GM19372 (cell line): ENCODE data around the gene IQCF6.
"Not testable (repeated sequence)": the region's sequence is repeated elsewhere in the genome, so short reads cannot be mapped to it uniquely, and the experiment has no call there.

Experiments
- ATAC-seq: cut with Tn5 transposase; IDR thresholded peaks from one replicate; pipeline ENCODE4 v1.9.1; 2021; ENCODE audit warnings: mild to moderate bottlenecking, low read depth, moderate library complexity; ENCODE audit not compliant: unreplicated experiment

Gene IQCF6

DNA sequence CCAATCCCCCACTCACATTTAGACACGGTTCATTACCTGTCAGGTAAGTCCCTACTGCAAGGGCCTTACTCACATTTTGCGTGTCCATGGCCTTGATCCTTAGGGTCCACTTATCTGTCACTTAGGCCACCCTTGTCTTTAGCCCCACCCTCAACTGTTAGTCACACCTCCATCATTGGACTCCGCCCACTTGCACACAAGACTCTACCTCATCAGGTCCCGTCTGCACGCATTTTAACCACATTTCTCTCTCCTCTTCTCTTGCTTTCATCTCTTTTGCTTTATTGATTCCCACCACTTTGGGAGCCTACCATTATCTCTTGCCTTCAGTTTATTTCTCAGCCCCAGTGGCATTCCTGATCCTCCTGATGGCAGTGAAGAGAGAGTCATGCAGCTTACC lies at the start of gene IQCF6:
Gene IQCF6 (minus strand): TSS at position 101 of the 400 bp plus-strand sequence. CDS start 13 bp downstream, at position 88.
- no peak for ATAC-seq

DNA sequence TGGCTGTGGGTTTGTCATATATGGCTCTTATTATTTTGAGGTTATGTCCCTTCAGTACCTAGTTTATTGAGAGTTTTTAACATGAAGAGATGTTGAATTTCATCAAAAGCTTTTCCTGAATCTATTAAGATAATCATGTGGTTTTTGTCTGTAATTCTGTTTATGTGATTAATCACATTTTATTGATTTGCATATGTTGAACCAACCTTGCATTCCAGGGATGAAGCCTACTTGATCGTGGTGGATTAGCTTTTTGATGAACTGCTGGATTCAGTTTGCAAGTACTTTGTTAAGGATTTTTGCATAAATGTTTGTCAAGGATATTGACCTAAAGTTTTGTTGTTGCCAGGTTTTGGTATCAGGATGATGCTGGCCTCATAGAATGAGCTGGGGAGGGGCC lies 49.3 kb upstream of the IQCF6 start:
- no peak for ATAC-seq

DNA sequence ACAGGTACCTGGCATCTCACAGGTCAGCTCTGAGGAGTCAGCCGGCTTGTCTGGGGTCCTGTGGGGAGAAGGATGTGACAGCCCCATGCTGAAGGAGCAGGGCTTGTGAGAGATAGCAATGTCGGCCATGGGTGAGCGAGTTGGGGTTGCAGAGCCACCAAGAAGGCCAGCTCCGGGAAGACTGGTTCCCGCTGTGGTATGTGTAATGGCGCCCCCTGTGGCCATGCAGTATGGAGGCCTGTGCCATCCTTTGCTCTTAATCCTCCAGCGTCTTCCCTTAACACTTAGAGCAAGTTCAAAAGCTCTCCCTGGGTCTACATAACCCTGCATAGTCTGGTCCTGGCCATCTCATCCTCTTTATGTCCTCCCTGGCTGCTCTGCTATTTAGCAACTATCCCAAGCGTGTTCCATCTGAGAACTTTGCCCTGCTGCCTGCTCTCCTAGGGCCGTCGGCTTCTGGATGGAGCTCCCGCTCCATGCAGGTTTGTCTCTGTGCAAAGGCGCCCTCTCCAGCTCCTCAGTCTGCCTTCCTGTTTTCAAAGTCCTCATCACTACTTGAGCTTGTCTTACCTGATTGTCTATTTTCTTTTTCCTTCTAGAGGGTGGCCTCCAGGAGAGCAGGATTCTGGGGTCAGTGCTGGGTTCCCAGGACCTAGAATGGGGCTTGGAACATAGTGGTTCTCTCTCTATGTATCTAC lies 40.8 kb upstream of the IQCF6 start:
- no peak for ATAC-seq

DNA sequence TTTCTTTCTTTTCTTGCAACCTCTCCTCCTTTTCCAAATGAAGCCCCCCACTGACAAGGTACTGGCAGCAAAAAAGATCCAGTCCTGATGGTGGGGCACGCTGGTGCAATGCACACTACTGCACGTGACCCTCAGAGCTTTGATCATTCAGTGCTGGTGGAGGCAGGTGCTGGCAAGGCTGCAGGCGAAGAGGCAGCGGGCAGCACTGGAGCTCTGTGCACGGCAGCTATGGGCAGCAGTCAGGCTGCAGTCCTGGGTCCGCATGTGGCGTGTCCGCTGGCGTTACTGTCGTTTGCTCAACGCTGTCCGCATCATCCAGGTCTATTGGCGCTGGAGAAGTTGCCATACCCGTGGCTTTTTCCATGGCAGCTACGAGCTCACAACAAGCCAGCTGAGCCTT lies 40.1 kb upstream of the IQCF6 start:
- ATAC-seq = no peak

DNA sequence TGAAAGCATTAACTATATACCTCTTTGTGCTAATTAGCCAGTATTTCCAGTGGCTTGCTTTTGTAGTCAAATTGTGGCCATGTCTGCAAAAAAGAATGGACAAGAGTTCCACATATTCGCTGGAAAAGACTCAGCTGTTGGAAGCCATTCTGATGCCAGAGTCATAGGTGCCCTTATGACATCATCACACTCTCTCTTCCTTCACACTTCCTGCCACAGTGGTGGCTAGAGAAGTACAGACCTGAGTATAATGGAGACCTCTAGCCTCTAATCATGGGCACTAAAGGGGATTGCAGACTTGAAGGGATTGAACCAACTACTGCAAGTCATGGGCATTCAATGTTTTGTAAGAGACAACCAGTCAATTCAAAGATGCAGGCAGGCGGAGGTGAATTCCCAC lies 38.3 kb upstream of the IQCF6 start:
- ATAC-seq = no peak

DNA sequence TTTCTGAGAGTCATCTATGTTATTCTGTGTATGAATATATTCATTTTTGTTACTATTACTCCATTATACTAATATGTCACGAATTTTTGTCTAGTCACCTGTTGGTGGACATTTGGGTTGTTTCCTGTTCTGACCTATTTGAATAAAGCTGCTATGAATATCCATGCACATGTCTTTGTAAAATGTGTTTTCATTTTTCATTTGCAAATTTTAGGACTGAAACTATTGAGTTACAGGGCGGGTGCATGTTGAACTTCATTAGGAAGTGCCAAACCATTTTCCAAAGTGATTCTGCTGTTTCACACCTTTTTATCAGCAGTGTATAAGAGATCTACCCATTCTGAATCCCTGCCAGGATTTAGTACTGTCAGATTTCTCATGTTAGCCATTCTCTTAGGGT lies 37.7 kb upstream of the IQCF6 start:
- no peak for ATAC-seq

DNA sequence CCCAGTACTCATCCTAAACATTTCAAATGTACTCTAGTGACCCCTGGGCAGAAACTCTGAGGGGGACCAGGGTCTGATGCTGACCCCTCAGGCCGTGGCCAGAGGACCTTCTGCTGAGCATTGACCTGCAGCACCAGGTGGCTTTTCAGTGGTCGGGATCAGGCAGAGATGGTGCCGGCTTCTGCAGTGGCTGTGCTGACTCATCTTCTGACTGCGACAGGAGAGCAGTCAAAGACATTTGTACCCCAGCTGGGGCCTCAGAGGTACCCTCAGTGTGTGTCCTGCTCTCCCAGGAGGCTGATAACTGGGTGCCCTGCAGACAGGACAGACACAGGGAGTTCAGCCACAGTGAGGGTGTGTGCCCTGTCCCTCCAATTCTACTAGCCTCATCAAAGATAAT lies 36.6 kb upstream of the IQCF6 start:
- no peak for ATAC-seq

DNA sequence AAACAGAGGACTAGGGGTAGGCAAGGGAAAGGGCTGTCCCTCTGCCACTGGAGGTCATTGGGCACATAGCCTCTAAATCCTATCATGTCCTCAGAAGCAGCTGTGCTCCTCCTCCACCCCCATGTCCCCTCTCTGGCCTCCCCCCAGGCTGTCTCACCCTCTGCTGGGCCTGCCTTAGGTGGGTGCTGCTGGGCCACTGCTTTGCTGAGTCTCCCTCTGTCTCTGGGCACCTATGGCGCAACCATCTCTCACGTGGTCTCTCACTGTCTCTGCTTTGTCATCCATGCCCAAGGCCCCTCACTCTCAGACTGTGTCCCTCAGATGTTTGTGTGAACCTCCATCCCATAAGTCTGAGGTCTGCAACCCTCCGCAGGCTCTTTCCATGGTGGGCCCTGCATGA lies 35.0 kb upstream of the IQCF6 start:
- no peak for ATAC-seq

DNA sequence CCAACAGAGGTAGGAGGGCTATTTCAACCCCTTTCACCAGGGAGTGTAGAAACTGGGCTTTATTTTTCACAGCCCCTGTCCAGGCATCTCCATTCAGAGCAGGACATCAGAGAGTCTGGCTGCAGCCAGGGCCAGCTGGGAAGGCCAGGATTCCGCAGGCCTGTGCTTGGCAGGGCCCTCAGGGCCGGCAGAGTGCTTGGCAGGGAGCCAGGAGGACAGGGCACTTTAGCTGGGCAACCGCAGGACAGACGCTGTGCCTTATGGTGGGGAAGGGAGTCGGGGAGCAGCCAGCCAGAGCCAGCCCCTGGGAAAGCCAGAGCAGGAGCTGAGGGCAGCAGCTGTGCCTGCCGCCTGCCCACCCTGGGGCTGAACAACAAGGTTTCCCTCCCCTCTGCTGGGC lies 34.5 kb upstream of the IQCF6 start:
- ATAC-seq = no peak

DNA sequence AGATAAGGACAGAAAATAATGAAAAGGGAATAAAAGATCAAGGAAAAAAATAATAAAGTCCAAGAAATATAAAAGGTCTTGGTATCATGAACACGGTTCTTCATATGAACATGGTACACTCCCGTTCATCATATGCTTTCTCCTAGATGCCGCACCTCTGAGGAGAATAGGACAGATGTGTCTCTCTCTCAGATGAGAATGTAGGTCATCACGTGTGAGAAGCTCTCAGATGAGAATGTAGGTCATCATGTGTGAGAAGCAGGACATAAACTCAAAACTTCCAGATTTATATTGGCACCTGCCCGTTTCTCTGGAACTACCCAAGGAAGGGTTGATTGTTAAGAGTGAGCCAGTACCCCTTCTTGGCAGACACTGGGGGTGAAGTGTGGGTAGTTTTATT lies 29.9 kb upstream of the IQCF6 start:
- ATAC-seq = no peak

DNA sequence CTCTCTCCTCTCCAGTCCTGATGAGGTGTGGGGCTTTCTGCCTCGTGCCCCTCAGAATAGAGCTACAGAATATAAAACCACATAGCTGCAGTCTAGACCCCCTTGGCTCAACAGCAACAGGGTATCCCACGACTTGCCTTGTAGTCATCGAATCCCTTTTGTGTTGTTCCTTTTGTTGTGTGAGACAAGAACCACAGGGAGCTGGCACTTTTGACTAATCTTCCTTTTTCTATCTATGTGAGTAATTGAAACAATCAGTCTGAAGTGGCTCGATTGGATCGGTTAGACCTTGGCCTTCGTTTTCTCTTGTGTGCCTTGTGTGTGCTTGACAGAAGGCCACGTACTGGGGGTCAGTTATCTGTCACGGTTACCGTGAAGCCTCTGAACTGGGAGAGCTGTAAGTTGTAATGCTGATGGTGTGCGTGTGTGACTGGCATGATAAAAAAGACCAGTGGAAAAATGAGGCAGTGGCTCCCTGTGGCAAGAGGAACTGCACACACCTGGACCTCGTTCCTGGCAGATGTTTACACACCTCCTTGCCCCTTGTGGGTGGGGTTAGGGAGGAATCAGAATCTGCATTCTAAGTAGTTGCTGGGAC lies 23.2 kb upstream of the IQCF6 start:
- ATAC-seq = no peak

DNA sequence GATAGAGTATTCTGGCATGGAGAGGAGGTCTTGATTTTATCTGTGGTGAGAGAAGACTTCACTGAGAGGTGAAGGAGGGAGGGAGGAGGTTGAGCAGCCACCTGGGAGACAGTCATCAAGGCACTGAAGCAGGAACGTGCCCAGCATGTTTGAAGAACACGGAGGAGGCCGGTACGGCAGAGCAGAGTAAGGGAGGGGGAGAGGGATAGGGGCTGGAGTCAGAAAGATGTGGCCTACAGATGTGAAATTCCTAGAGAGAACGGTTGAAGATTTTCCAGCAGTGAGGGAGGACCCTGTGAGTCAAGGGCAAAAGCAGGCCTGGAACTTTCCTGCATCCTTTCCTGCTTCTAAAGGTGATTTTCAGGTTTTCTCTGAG lies 21.7 kb upstream of the IQCF6 start:
- no peak for ATAC-seq

DNA sequence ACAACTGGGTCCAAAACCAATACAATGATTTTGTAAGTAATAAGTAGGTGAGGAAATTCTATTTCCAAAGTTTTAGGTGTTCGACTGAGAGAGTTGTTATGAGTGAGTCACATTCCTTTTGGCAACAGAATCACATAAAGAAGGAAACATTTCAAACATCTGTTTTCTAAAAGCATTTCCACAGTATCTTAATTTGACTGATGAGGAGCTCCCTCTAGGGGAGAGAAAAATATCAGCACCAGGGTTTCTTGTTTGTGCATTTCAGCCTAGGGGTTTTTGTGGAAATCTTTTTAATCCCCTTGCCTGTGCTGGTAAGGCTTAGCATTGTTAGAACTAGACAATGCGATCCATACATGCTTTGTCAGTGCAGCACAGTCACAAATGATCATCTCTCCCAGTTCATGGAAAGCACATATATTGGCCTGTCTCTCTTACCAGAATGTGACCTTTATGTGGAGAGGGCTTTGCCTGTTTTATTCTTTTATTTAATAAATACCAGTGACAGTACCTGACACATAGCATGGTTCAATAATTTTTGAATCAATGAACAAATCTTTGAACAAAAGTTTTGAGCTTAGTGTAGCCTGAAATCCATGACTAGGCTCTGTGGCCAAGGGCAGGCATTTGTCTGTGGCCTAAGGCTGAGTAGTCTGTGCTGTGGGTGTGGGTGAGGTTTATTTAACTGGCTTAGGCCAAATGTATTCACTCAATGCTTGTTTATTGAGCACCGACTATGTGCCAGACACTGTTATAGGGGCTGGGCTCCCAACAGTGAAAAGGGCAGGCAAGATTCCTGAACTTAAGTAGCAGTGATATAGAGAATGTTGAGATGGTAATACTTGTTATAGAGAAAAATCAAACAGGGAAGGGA lies 21.1 kb upstream of the IQCF6 start:
- no peak for ATAC-seq

DNA sequence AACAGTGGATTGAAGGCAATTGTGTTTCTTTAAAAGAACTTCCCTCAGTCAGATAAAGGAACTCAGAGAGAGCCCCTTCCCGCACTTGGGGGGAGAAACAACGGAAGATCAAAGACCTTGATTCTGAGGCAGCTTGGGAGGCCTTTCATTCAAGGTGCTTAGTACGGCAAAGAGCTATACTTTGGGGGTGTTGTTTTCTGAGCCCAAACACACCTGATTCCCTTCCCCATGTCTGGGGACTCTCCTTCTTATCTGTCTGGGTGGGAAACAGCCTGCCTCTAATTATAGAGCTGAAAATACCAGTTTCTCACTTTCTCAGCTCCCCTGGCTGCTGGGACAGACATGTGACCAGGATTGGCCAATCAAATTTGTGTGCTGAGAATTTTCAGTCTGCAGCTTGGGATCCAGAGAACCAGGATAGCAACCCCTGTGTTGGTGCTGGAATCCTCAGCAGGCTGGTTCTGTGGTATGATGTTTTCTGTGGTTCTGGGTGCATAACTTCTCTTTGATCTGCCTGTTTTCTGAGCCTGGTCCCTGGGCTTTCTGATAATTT lies 19.4 kb upstream of the IQCF6 start:
- ATAC-seq = no peak

DNA sequence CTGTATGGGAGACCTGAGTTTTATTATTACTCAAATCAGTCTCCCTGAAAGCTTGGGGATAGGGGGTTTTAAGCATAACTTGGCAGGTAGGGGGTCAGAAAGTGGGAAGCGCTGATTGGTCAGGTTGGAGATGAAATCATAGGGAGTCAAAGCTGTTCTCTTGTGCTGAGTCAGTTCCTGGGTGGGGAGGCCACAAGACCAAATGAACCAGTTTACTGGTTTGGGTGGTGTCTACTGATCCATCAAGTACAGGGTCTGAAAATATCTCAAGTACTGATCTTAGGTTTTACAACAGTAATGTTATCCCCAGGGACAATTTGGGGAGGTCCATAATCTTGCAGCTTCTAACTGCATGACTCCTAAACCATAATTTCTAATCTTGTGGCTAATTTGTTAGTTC lies 17.8 kb upstream of the IQCF6 start:
- no peak for ATAC-seq

DNA sequence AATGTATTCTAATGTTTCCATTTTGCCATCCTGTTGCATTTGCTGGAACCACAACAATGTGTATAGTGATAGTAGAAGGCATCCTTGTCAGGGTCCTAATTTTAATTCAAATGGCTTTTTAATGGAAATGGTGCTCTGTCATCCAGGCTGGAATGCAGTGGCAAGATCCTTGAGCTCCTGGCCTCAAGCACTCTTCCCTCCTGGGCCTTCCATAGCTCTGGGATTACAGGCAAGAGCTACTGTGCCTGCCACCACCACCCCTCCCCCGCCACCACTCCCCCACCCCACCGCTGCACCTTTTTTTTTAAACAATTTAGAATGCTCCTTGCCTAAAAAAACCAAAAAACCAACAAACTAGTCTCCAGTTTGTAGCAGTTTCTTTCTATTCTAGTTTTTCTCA lies 15.2 kb upstream of the IQCF6 start:
- ATAC-seq = no peak

DNA sequence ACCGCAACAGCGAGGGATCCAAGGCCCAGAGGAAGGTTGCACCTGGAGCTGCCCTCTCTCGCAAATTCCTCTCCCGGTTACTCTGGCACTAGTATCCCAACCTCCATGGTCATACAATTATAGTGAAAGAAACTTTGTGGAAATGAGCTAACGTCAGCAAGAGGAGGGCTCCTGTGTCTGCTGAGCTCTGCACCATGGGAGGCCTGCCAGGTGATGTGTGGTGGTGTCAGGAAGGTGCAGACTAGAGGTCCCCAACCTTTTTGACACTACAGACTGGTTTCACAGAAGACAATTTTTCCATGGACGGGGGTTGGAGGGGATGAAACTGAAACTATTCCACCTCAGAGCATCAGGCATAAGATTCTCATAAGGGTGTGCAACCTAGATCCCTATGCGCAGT lies 13.2 kb upstream of the IQCF6 start:
- no peak for ATAC-seq

DNA sequence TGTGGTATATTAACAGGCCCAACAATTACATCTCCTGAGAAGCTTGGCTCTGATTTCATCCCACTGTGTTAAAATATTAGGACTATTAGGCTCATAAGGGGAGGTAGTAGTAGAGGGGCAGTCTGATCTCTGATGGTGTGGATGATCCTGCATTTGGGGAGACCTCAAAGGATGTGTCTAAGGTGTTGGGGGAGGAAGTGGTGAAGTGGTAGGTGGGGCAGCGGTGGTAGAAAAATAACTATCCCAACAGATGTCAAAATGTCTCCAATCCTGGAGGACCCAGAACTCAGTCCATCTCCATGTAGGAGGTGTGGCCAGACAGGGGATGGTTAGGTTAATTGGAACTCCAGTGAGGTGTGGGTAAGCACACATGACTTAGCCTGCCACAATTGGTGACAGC lies 10.4 kb upstream of the IQCF6 start:
- ATAC-seq = no peak

DNA sequence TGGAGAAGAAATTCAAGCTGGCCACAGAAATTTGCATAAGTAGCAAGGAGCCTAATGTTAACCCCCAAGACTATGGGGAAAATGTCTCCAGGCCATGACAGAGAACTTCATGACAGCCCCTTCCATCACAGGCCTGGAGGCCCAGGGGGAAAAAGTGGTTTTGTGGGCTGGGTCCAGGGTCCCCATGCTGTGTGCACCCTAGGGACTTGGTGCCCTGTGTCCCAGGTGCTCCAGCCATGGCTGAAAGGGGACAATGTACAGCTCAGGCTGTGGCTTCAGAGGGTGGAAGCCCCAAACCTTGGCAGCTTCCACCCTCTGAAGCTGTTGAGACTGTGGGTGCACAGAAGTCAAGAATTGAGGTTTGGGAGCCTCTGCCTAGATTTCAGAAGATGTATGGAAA lies 8.5 kb upstream of the IQCF6 start:
- ATAC-seq = not testable (repeated sequence)

DNA sequence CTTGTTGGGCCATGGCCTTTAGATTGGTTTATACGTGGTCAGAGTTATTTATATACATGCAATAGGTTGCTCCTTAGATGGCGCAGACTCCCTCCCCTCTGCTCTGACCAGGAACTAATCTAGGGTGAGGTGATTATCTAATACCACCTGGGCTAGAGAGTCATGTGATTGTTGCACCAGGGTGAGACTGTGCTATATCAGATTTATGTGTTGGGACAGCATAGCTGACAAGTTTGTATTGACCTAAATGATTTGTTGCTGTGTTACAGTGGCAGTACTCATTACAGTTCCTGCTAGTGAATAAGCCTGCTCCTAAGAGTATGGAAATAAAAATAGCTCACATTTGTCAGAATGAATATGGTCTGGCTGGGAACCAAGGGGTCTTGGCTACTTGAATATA lies 7.2 kb upstream of the IQCF6 start:
- ATAC-seq = no peak

DNA sequence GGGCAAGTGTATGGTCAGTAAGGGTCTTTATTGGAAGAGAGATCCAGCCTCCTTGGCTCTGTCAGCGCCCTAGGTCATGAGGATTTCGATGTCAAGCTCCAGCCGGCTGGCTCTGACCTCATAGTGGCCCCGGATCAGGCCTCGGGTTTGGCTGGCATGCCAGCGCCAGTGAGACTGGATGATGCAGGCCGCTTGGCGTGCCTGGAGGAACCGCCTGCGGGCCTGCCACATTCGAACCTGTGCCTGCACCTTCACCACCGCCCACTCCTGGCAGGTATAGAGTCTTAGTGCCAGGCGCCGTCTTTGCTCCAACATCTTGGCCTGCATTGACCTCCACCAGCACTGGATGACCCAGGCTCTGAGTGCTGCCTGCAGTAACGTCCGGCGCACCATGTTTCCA lies 483 bp downstream of the IQCF6 start:
- ATAC-seq = no peak
